Trophoblast cell (in vitro differentiated cells and primary cell): ENCODE data around the gene SPATS2L.

Experiments used
- DNase-seq, 2 donors: peaks; one replicate each; pipeline ENCODE4 v3.0.0-alpha.2; 2016
- H2AFZ ChIP-seq: 2 replicates; pipeline ENCODE4 v1.6.1; 2013; ENCODE audit warnings: low read length, moderate library complexity, mild to moderate bottlenecking; ENCODE audit not compliant: insufficient read depth, poor library complexity
- H2AK5ac ChIP-seq: 2 replicates; pipeline ENCODE4 v1.6.1; 2013; ENCODE audit warnings: mild to moderate bottlenecking, low read length
- H2BK120ac ChIP-seq: 2 replicates; pipeline ENCODE4 v1.6.1; 2013; ENCODE audit warnings: low read length, mild to moderate bottlenecking, moderate library complexity; ENCODE audit not compliant: insufficient read depth, poor library complexity
- H2BK12ac ChIP-seq: 2 replicates; pipeline ENCODE4 v1.6.1; 2013; ENCODE audit warnings: mild to moderate bottlenecking, low read length, moderate library complexity
- H2BK5ac ChIP-seq: 2 replicates; pipeline ENCODE4 v1.6.1; 2013; ENCODE audit warnings: low read length, low read depth, moderate library complexity, mild to moderate bottlenecking; ENCODE audit not compliant: poor library complexity
- H3K14ac ChIP-seq: 2 replicates; pipeline ENCODE4 v1.6.1; 2013; ENCODE audit warnings: mild to moderate bottlenecking, low read length
- H3K18ac ChIP-seq: 2 replicates; pipeline ENCODE4 v1.6.1; 2013; ENCODE audit warnings: mild to moderate bottlenecking, low read length
- H3K23ac ChIP-seq: 2 replicates; pipeline ENCODE4 v1.6.1; 2013; ENCODE audit warnings: low read length
- H3K27ac ChIP-seq: 2 replicates; pipeline ENCODE4 v1.5.1; 2013; ENCODE audit warnings: low read depth, mild to moderate bottlenecking, inconsistent platforms, low read length, moderate library complexity
- H3K27me3 ChIP-seq: 2 replicates; pipeline ENCODE4 v1.6.1; 2013; ENCODE audit warnings: inconsistent platforms, mild to moderate bottlenecking, low read length, moderate library complexity; ENCODE audit not compliant: insufficient read depth
- H3K36me3 ChIP-seq, 2 experiments: 1 replicate in 1 of 2; 2 replicates in 1 of 2; pipeline ENCODE4 v1.6.1; 2013; ENCODE audit warnings: low read length in 2 of 2, mild to moderate bottlenecking in 2 of 2, moderate library complexity in 1 of 2; ENCODE audit not compliant: insufficient read depth in 2 of 2, control insufficient read depth in 1 of 2
- H3K4ac ChIP-seq: 2 replicates; pipeline ENCODE4 v1.6.1; 2013; ENCODE audit warnings: low read depth, mild to moderate bottlenecking, low read length, moderate library complexity
- H3K4me1 ChIP-seq, 2 experiments: 1 replicate in 1 of 2; 2 replicates in 1 of 2; pipeline ENCODE4 v1.6.1; 2013; ENCODE audit warnings: low read length in 2 of 2, mild to moderate bottlenecking in 2 of 2, moderate library complexity in 1 of 2; ENCODE audit not compliant: insufficient read depth in 2 of 2, control insufficient read depth in 1 of 2
- H3K4me2 ChIP-seq: 2 replicates; pipeline ENCODE4 v1.6.1; 2013; ENCODE audit warnings: inconsistent platforms, mild to moderate bottlenecking, low read length, moderate library complexity
- H3K4me3 ChIP-seq: 2 replicates; pipeline ENCODE4 v1.5.1; 2013; ENCODE audit warnings: mild to moderate bottlenecking, low read depth, low read length, inconsistent platforms
- H3K79me1 ChIP-seq: one replicate; pipeline ENCODE4 v1.6.1; 2013; ENCODE audit warnings: low read length
- H3K79me2 ChIP-seq: 2 replicates; pipeline ENCODE4 v1.6.1; 2013; ENCODE audit warnings: low read length, mild to moderate bottlenecking; ENCODE audit not compliant: control insufficient read depth, insufficient read depth, poor library complexity
- H3K9ac ChIP-seq: 2 replicates; pipeline ENCODE4 v1.6.1; 2013; ENCODE audit warnings: mild to moderate bottlenecking, low read length
- H3K9me3 ChIP-seq: 2 replicates; pipeline ENCODE4 v1.6.1; 2013; ENCODE audit warnings: low read depth, mild to moderate bottlenecking, control low read depth, inconsistent platforms, low read length; ENCODE audit not compliant: insufficient read depth
- H4K12ac ChIP-seq: 2 replicates; pipeline ENCODE4 v1.6.1; 2013; ENCODE audit warnings: low read depth, mild to moderate bottlenecking, low read length, moderate library complexity
- H4K8ac ChIP-seq: 2 replicates; pipeline ENCODE4 v1.6.1; 2013; ENCODE audit warnings: low read depth, mild to moderate bottlenecking, low read length, moderate library complexity
- H4K91ac ChIP-seq: one replicate; pipeline ENCODE4 v1.6.1; 2013; ENCODE audit warnings: low read depth, mild to moderate bottlenecking, low read length, moderate library complexity
- WGBS: extraction: QIAGEN DNeasy Blood & Tissue Kit; methylation state at CpG from one replicate; pipeline ENCODE4 v1.1.7; 2013; ENCODE audit warnings: missing lambda C conversion rate; ENCODE audit not compliant: insufficient read length, insufficient coverage; ENCODE audit errors: extremely low coverage; 5-methylcytosine and 5-hydroxymethylcytosine counted together

SPATS2L gene

GRCh38 chr2:200475795-200476194 is 169.3 kb downstream of the SPATS2L start:
- Histone ChIP-seq H3K4me2 (no peak overlapping the region), H3K27ac (no peak overlapping the region), H3K36me3 (peaks cover 45 to 57% of the 10 kb centered on the region in 2 experiments), H4K12ac (no peak overlapping the region), H4K91ac (no peak overlapping the region), H3K79me1 (no peaks in the 10 kb centered on the region), H4K8ac (no peak overlapping the region), H2AFZ (no peak overlapping the region), H3K14ac (no peak overlapping the region), H3K23ac (no peak overlapping the region), H3K9me3 (no peaks in the 10 kb centered on the region), H3K9ac (no peak overlapping the region), H2BK120ac (no peak overlapping the region), H3K4me1 (peaks cover 0 to 9% of the 10 kb centered on the region in 2 experiments), H2BK5ac (no peak overlapping the region), H3K4ac (no peak overlapping the region), H3K4me3 (no peak overlapping the region), H3K18ac (no peak overlapping the region), H3K27me3 (no peaks in the 10 kb centered on the region), H2BK12ac (no peak overlapping the region), H3K79me2 (no peaks in the 10 kb centered on the region), H2AK5ac (no peak overlapping the region)
- no CpG with 5 or more reads among the region's 4 CpGs for WGBS
- DNase-seq: no peak

- Histone ChIP-seq H4K91ac (no peak overlapping the region), H3K27ac (no peak overlapping the region), H3K4me1 (peaks cover 0 to 9% of the 10 kb centered on the region in 2 experiments), H2BK5ac (no peak overlapping the region), H3K18ac (no peak overlapping the region), H2BK120ac (no peak overlapping the region), H4K12ac (no peak overlapping the region), H3K36me3 (peaks cover 41 to 50% of the 10 kb centered on the region in 2 experiments), H2BK12ac (no peak overlapping the region), H3K4me3 (no peak overlapping the region), H3K23ac (no peak overlapping the region), H2AK5ac (no peak overlapping the region), H3K9me3 (no peaks in the 10 kb centered on the region), H3K27me3 (no peaks in the 10 kb centered on the region), H2AFZ (no peak overlapping the region), H3K79me1 (no peaks in the 10 kb centered on the region), H3K4me2 (no peak overlapping the region), H3K79me2 (no peaks in the 10 kb centered on the region), H3K14ac (no peak overlapping the region), H4K8ac (no peak overlapping the region), H3K9ac (no peak overlapping the region), H3K4ac (no peak overlapping the region)
- DNase-seq: no peak
- WGBS: no CpG with 5 or more reads among the region's 8 CpGs
These were observed 170.3 kb downstream of the SPATS2L start for GRCh38 chr2:200476836-200477235.

GRCh38 chr2:200477667-200478131 is 171.2 kb downstream of the SPATS2L start:
- Histone ChIP-seq H3K9ac (no peak overlapping the region), H2BK5ac (no peak overlapping the region), H3K27ac (no peak overlapping the region), H3K36me3 (peaks cover 35 to 43% of the 10 kb centered on the region in 2 experiments), H2AK5ac (no peak overlapping the region), H3K79me1 (no peaks in the 10 kb centered on the region), H2BK120ac (no peak overlapping the region), H3K4ac (no peak overlapping the region), H2AFZ (no peak overlapping the region), H3K79me2 (no peaks in the 10 kb centered on the region), H3K4me3 (no peak overlapping the region), H3K18ac (no peak overlapping the region), H4K12ac (no peak overlapping the region), H2BK12ac (no peak overlapping the region), H3K27me3 (no peaks in the 10 kb centered on the region), H4K8ac (no peak overlapping the region), H3K9me3 (no peaks in the 10 kb centered on the region), H3K4me2 (no peak overlapping the region), H3K4me1 (peaks cover 0 to 9% of the 10 kb centered on the region in 2 experiments), H4K91ac (no peak overlapping the region), H3K14ac (no peak overlapping the region), H3K23ac (no peak overlapping the region)
- DNase-seq: no peak
- WGBS: no CpG with 5 or more reads among the region's 21 CpGs

GRCh38 chr2:200479692-200480265 is 173.3 kb downstream of the SPATS2L start:
- H3K79me2 ChIP-seq: no peaks in the 10 kb centered on the region
- no peak overlapping the region for H3K18ac ChIP-seq
- no peak overlapping the region for H3K23ac ChIP-seq
- no peak overlapping the region for H3K14ac ChIP-seq
- H2AFZ ChIP-seq: no peak overlapping the region
- H3K79me1 ChIP-seq: no peaks in the 10 kb centered on the region
- H3K9me3 ChIP-seq: no peaks in the 10 kb centered on the region
- no peak overlapping the region for H2BK120ac ChIP-seq
- peak overlapping the region; percentile 30 for H3K27ac ChIP-seq
- H2BK12ac ChIP-seq: no peak overlapping the region
- peaks cover 0 to 9% of the 10 kb centered on the region in 2 experiments for H3K4me1 ChIP-seq
- H2BK5ac ChIP-seq: no peak overlapping the region
- no peak overlapping the region for H4K12ac ChIP-seq
- H3K4me2 ChIP-seq: no peak overlapping the region
- H4K91ac ChIP-seq: no peak overlapping the region
- H3K4ac ChIP-seq: no peak overlapping the region
- H4K8ac ChIP-seq: no peak overlapping the region
- H3K27me3 ChIP-seq: no peaks in the 10 kb centered on the region
- no peak overlapping the region for H3K9ac ChIP-seq
- no CpG with 5 or more reads among the region's 8 CpGs for WGBS
- H3K4me3 ChIP-seq: no peak overlapping the region
- peaks cover 23 to 32% of the 10 kb centered on the region in 2 experiments for H3K36me3 ChIP-seq
- DNase-seq: peak; percentile 41 to 78
- no peak overlapping the region for H2AK5ac ChIP-seq
